ENCODE results near the gene IRAK3. TPM values are rescaled to one million over a fixed set of nuclear protein-coding genes. Genes with fewer than 3 reads are reported as not detected.

The IRAK3 gene
- total and polyA plus RNA-seq, 8 donors, result 18.5 to 71.7 (median 35.7) TPM

DNA sequence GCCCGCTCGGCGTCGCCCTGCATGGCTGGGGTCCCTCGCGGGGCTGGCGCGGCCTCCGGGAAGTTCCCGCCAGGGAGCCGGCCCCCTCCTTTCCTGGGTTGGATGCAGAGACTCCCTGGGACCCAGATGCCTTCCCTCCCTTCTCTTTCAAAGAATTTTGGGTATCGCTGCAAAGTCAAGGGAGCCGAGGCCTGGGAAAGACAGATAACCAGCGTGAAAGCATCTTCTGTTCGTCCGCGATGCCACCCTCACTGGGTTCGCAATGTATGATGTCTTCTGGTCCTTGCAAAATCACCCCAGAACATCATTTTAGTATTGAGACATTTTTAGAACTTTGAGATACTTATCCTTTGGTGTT, 451 bp downstream of the IRAK3 start:
- intact Hi-C loops (cut with DNase I), result no loop called here
- peaks cover 0 to 7% of the 10 kb centered on the region in 2 donors for H3K36me3 ChIP-seq
- peaks cover 0 to 55% of the 10 kb centered on the region in 2 donors for H3K4me1 ChIP-seq
- peaks cover 0 to 8% of the 10 kb centered on the region in 2 donors for H3K27me3 ChIP-seq
- DNase-seq (no peak), ATAC-seq (no peak)
- TF ChIP-seq, protein P1, sequence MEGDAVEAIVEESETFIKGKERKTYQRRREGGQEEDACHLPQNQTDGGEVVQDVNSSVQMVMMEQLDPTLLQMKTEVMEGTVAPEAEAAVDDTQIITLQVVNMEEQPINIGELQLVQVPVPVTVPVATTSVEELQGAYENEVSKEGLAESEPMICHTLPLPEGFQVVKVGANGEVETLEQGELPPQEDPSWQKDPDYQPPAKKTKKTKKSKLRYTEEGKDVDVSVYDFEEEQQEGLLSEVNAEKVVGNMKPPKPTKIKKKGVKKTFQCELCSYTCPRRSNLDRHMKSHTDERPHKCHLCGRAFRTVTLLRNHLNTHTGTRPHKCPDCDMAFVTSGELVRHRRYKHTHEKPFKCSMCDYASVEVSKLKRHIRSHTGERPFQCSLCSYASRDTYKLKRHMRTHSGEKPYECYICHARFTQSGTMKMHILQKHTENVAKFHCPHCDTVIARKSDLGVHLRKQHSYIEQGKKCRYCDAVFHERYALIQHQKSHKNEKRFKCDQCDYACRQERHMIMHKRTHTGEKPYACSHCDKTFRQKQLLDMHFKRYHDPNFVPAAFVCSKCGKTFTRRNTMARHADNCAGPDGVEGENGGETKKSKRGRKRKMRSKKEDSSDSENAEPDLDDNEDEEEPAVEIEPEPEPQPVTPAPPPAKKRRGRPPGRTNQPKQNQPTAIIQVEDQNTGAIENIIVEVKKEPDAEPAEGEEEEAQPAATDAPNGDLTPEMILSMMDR (IDR thresholded peaks at IDR 0.05), result no peak
- H3K4me3 ChIP-seq, result peak overlapping the region; percentile 52 to 67
- peak overlapping the region; percentile 92 to 99 for H3K27ac ChIP-seq
- no peaks in the 10 kb centered on the region for H3K9me3 ChIP-seq

DNA sequence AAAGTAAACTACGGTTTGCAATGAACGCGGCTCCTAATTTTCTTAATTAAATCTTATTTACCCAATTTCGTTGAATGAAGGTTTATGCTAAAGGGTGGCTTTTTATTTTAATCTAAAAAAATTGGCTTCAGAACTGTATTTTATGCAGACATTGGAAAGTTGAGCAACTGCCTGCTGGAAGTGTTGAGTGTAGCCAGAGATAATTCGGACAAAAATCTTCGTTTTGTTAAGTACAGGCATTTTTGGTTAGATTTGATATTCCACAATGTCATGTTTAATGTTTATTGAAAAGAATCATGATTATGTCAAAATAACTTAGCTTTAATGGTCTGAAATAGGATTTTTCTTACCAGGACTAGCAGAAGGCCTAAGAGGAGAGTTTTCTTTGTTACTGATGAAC, 875 bp downstream of the IRAK3 start:
- H3K9me3 ChIP-seq, result no peaks in the 10 kb centered on the region
- H3K4me1 ChIP-seq, result peaks cover 0 to 60% of the 10 kb centered on the region in 2 donors
- TF ChIP-seq, protein P1 (IDR thresholded peaks at IDR 0.05), result no peak
- DNase-seq, result no peak
- peak overlapping the region; percentile 52 to 67 for H3K4me3 ChIP-seq
- no peak for ATAC-seq
- H3K36me3 ChIP-seq, result peaks cover 0 to 11% of the 10 kb centered on the region in 2 donors
- intact Hi-C loops (cut with DNase I), result no loop called here
- peaks cover 0 to 8% of the 10 kb centered on the region in 2 donors for H3K27me3 ChIP-seq
- H3K27ac ChIP-seq, result peak overlapping the region; percentile 92 to 99

DNA sequence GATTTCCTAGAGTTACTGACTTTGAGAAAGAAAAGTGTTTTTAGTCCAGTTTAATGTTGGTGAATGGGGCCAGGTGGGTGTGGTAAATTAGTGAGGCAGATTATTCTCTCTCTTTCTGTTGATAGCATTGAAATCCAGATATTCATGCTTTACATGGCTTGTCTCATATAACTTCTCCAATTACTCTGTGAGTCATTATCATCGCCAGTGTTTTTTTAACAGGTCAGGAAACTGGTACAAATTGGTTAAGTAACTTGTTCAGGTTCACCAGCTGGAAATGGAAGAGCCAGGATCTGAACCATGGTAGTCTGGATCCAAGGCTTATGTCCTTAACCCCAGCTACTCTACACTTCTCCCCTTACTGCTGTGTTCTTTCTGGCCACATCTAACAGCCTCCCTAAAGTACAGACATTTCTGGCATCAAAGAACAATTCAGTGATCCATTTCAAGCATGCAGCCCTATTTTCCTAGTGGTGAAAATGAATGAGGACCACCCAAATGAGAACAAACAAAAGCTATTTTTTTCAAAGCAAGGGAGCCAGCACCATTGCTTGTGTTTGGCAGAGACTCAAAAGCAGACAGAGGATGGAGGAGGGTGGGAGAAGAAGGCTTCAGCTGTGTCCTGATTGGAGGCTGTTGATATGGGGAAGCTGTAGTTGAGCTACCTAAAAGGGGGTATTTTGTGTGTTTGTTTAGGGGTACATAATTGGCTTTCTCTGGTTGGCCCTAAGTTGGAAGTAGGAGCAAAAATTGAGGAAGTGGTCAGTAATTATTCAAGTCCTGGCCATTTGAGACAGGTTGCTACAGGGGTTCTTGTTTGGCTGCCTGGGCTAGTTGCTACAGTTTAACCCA, 1.7 kb downstream of the IRAK3 start:
- ATAC-seq, result no peak
- intact Hi-C loops (cut with DNase I), result no loop called here
- peaks cover 0 to 12% of the 10 kb centered on the region in 2 donors for H3K36me3 ChIP-seq
- H3K4me3 ChIP-seq, result peak overlapping the region; percentile 52 to 67
- H3K27me3 ChIP-seq, result peaks cover 0 to 8% of the 10 kb centered on the region in 2 donors
- peak in 1 of 4 donors; percentile 39 for DNase-seq
- H3K9me3 ChIP-seq, result no peaks in the 10 kb centered on the region
- TF ChIP-seq, protein P1 (IDR thresholded peaks at IDR 0.05), result no peak
- peaks cover 0 to 68% of the 10 kb centered on the region in 2 donors for H3K4me1 ChIP-seq
- peak overlapping the region; percentile 92 to 99 for H3K27ac ChIP-seq

DNA sequence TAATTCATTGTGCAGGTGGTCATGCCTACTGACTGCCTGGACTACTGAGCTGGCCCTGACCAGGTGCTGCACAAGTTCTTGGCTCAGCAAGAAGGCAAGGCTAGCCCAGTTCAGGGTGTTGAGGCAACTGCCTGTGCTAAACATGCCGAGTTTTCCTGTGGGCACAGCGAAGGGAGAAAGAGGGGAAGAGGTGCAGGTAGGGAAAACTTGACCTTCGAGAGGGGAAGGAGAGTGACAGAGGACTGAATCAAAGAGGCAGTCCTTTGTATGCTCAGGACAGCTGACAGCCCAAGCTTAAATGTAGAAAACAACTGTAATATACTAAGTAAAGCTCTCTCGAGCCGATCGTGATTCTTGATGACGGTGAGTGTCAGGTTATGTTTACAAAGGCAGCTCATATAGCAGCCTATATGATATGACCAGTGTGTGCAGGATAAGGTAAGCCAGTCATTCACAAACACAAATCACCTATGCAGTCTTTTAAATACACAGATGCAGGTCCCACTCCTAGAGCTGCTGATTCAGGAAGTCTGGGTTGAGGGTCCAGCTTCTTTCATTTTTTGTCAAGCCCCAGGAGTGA, 2.6 kb downstream of the IRAK3 start:
- Histone ChIP-seq H3K27ac (peak overlapping the region in 1 of 2 donors; percentile 99), H3K27me3 (peaks cover 0 to 8% of the 10 kb centered on the region in 2 donors), H3K36me3 (peaks cover 0 to 12% of the 10 kb centered on the region in 2 donors), H3K4me3 (peak overlapping the region in 1 of 2 donors; percentile 67), H3K9me3 (no peaks in the 10 kb centered on the region), H3K4me1 (peaks cover 5 to 75% of the 10 kb centered on the region in 2 donors)
- intact Hi-C loops (cut with DNase I), result no loop called here
- no peak for DNase-seq
- TF ChIP-seq, protein P1 (IDR thresholded peaks at IDR 0.05), result no peak
- no peak for ATAC-seq

DNA sequence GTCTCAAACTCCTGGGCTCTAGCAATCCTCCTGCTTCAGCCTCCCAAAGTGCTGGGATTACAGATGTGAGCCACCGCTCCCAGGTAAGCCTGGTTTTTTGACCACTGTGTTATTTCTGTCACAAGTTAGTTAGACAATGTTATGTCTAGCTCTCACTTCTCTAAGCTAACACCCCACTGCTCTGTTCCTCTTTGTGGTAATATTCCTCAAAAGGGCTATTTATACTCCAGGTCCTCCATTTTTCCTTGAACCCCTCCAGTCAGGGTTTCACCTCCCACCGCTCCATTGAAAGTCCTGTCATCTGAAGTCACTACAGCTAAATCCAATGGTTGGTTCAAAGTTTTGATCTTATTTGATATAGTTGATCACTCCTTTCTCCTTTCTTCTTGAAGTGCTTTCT, 5.1 kb downstream of the IRAK3 start:
- Histone ChIP-seq H3K4me1 (peaks cover 14 to 78% of the 10 kb centered on the region in 2 donors), H3K27me3 (peaks cover 0 to under 1% of the 10 kb centered on the region in 2 donors), H3K36me3 (peaks cover 0 to 12% of the 10 kb centered on the region in 2 donors), H3K4me3 (peak overlapping the region in 1 of 2 donors; percentile 5), H3K27ac (peak overlapping the region in 1 of 2 donors; percentile 57), H3K9me3 (no peaks in the 10 kb centered on the region)
- ATAC-seq (no peak), DNase-seq (no peak)
- TF ChIP-seq, protein P1 (IDR thresholded peaks at IDR 0.05), result no peak
- intact Hi-C loops (cut with DNase I), result no loop called here
